GM11168 (cell line): ENCODE measurements around the gene PTK6.
"Not testable (repeated sequence)": the region's sequence is repeated elsewhere in the genome, so short reads cannot be mapped to it uniquely, and the experiment has no call there.

Experiments
- in situ Hi-C: fragments of 300-500 bp; cut with MboI; formaldehyde crosslinking; loops from one replicate; pipeline ENCODE4 v1.12.0; 2022; ENCODE audit warnings: low sequenced_read_pairs; ENCODE audit not compliant: unreplicated experiment

The PTK6 gene

DNA sequence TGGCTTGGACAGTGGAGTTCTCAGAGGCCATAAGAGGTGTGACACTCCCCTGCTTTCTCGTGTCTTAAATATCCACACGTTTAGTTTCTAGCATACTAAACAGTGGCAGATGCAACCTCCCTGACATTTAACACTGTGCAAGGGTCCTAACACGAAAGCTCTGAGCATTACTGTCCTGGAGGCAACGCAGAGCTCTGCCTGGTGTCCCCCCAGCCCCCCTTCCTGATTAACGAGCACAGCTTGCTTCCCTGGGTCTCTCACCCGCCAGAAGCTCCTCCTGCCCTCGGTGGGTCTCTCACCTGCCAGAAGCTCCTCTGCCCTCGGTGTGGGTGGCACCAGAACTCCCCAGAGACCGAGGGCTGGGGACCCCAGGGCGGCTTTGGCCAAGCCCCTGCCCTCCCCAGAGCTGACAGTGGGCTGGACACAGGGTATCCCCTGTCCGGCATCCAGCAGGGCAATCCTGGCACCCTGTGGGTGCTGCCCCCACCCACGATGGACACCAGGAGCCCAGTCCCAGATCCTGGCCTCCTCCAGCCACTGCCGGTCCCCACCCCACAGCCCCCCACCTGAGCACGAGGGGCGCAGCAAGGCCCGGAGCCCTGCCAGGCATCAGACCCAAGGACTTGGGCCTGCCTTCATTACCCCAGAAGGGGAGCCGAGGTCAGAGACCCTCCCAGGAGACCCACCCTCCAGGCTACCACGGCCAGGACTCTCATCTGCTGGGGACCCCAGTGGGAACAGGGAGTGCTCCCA is 52.3 kb downstream of the PTK6 start:
- in situ Hi-C loops, result no loop called here

DNA sequence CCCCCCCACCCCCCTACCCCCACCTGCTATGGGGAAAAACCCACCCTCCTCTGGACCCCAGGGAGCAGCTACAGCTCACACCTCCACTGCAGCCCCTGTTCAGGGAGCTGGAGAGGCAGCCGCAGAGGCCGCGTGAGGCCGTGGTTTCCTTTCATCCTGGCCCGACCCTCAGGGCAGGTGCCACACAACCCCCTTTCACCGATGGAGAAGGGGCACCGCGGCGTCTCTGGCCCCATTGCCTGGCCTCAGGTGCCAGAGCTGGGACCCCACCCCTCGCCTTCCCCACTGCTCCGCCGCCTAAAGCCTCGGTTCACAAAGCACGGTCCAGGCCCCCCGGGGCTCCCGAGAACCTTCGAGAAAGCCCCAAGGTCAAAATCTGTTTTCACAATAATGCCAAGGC is 52.9 kb downstream of the PTK6 start:
- in situ Hi-C loops, result no loop called here

DNA sequence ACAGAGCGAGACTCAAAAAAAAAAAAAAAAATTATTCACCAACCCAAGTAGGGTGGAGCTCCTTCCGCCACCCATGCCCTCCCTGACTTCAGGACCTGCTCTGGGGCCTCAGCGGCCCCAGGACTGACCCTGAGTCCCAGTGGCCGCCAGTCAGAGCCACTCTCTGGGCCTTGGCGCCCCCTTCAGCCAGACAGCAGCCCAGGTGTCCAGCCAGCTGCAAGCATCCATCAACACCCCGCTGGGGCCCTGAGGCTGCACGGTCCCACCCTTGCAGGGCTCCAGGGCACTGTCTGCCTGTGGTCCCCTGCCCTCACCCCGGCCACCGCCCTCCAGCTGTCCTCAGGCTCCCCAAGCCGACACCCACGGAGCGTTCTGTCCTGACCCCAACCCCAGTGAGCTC is 53.3 kb downstream of the PTK6 start:
- in situ Hi-C loops, result no loop called here

DNA sequence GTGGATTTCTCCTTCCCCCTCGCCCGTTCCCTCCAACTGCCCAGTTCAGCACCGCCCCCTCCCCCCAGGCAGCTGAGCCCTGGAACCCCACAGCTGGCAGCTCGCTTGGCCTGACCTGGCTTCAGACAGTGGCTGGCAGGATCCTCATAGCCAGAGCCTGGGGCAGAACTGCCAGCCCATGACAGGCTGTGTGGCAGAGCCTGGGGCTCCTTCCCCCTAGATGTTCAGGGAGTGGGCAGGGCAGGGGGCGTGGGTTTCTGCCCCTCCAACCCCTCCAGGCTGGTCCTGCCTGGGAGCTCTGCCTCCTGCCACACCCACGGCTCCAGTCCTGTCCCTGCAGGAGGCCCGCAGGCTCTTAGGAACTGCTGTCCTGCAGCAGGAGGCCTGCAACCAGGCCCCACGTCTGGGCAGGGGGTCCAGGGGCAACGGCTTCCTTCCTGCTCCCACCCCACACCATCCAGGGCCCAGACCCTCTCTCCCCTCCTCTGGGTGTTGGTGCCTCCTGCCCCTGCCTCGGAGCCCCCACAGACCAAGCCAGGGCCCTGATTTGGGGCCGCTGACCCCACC is 55.1 kb downstream of the PTK6 start:
- in situ Hi-C loops, result no loop called here

DNA sequence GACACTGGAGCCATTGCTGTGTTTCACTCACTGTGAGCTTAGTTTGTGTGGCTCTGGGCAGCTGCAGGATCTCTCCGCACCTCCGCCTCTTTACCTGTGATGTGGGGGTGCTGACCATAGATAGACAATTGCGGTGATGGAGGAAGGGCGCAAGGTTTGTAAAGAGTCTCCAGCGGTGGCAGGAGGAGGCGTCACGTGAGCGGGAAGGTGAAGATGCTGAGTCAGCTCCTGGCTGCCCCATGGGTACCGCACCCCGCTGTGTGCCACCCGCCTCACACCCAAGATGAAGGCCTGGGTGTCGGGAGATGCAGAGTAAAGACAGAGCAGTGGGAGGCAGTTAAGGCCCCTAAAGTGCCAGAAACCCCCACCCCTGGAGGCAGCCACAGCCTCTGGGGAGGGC is 55.7 kb downstream of the PTK6 start:
- in situ Hi-C loops, result no loop called here

DNA sequence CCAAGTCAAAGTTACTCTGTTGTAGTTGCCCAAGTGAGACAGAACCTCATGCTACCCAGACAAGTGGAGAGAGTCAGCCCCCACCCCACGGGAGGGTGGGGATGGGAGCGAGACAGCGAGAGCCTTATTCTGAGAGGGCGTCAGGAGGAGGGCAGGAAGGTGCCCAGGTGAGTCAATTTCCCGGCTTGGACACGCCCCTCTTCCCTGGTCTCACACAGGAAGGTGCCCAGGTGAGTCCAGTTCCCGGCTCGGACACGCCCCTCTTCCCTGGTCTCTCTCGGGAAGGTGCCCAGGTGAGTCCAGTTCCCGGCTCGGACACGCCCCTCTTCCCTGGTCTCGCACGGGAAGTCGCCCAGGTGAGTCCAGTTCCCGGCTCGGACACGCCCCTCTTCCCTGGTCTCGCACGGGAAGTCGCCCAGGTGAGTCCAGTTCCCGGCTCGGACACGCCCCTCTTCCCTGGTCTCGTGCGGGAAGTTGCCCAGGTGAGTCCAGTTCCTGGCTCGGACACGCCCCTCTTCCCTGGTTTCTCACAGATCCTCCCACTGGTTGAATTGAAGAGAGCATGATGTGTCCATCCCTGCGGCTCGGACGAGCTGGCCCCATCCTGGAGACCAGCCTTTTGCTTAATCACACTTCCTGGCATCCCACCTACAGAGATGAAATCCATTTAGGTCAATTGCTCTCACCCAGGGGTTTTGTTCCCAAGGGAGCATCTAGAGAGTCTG is 57.3 kb downstream of the PTK6 start:
- in situ Hi-C loops, result not testable (repeated sequence)

DNA sequence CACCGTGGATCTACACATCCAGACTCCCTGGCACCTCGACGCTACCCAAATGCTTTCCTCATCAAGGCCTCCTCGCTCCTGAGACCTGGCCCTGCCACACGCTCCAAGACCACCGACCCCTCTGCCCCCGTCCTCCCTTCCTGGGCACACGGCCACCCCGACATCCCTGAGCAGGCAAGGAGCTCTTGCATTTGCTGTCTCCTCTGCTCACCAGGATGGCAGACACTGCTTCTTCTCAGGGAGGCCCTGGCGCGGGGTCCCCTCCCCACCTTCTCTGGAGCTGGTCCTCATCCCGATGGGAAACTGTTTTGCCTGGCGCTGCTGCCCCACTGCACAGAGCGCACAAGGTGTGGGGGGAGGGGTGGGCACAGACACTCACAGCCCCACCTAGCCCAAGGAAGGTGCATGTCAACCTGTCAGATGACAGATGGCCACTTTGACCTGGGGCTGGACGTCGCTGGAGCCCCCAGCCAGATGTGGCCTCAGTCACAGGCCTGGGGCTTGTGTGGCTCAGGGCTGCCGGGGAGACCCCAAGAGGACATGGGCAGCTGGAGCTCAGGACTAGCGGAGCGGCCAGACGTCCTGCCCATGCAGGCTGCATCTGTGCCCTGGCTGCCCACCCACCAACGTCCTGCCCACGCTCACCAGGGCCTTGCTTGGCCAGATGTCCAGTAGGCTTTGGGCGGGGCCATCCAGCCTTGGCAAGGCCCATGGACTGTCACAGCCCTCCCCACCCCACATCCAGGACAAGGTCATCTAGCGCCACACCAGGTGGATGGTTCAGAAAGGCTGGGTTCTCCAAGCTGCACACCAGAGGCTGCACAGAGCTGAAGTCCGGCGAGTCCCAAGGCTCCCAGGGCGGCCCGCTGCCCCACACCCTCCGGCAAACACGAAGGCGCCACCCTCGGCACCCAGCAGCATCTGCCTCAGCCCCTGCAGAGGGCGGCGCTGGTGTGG is 58.6 kb downstream of the PTK6 start:
- in situ Hi-C loops, result no loop called here
